ENCODE data around the gene CCDC141. TPM values are rescaled to one million over a fixed set of nuclear protein-coding genes. Genes with fewer than 3 reads are reported as not detected.

Gene CCDC141
- total RNA-seq, 4 donors from 2014 or later = 1.1 to 11.6 (median 5.0) TPM

GRCh38 chr2:178859730-178860129 is 190.2 kb downstream of the CCDC141 start:
- Histone ChIP-seq H3K27me3 (no peaks in the 10 kb centered on the region), H3K9me3 (no peaks in the 10 kb centered on the region), H3K4me1 (no peaks in the 10 kb centered on the region), H3K27ac (no peak overlapping the region), H3K4me3 (no peak overlapping the region), H3K36me3 (no peaks in the 10 kb centered on the region)
- no peak for TF ChIP-seq POLR2A (IDR thresholded peaks at IDR 0.05)
- TF ChIP-seq, protein P1, sequence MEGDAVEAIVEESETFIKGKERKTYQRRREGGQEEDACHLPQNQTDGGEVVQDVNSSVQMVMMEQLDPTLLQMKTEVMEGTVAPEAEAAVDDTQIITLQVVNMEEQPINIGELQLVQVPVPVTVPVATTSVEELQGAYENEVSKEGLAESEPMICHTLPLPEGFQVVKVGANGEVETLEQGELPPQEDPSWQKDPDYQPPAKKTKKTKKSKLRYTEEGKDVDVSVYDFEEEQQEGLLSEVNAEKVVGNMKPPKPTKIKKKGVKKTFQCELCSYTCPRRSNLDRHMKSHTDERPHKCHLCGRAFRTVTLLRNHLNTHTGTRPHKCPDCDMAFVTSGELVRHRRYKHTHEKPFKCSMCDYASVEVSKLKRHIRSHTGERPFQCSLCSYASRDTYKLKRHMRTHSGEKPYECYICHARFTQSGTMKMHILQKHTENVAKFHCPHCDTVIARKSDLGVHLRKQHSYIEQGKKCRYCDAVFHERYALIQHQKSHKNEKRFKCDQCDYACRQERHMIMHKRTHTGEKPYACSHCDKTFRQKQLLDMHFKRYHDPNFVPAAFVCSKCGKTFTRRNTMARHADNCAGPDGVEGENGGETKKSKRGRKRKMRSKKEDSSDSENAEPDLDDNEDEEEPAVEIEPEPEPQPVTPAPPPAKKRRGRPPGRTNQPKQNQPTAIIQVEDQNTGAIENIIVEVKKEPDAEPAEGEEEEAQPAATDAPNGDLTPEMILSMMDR (IDR thresholded peaks at IDR 0.05) = no peak
- no peak for DNase-seq

DNA sequence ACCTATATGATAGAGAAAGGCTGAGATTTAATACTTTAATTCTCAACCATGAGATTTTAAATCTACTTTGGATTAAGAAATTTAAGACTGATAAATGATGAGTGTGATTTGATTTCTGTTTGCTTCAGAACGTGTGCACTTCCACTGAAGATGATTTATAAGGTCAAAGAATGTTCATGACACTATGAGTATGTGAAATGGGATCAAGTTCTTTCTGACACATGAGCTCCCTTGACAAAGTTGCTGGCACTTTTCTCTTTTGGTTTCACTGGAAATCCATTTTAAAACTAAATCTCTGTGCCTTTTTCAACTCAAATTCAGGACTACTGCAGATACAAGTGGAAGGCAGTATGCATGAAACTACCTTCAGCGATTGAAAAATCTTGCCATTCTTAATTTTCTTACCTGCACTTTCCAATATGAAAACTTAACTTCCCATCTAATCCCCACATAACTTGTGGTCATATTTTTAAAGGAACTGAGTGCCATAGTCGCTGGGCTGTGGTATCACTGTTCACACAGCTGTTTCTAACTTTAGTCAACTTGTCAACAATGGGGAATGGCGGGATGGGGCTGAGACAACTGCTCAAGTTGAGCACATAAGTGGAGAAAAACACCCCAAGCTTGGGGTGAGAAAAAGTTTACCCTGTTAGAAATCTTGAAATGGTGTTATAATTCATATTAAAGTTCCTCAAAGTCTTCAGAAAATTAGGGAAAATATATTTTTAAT is 190.9 kb downstream of the CCDC141 start:
- TF ChIP-seq, protein P1 (IDR thresholded peaks at IDR 0.05) = no peak
- TF ChIP-seq POLR2A (IDR thresholded peaks at IDR 0.05) = no peak

DNA sequence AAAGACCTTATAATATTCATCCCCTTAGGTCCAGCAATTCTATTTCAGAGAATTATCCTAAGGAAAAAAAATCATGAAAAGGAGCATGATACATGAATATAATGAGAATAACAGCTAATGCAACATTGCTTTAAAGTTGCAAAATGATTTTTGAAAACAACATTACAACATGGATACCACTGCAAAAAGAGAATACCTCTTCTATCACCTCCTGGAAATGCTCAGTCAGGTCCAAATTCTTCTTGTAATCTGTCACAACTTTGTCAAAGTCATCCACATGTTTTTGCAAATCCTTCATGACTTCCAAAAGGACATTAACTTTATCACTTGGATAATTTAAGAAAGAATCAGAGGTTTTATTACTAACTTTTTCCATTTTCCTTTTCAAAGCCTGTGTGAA is 194.8 kb downstream of the CCDC141 start:
- Histone ChIP-seq H3K27me3 (no peaks in the 10 kb centered on the region), H3K4me3 (no peak overlapping the region), H3K36me3 (no peaks in the 10 kb centered on the region), H3K4me1 (no peaks in the 10 kb centered on the region), H3K27ac (no peak overlapping the region), H3K9me3 (no peaks in the 10 kb centered on the region)
- no peak for DNase-seq
- TF ChIP-seq POLR2A (IDR thresholded peaks at IDR 0.05) = no peak
- TF ChIP-seq, protein P1 (IDR thresholded peaks at IDR 0.05) = no peak

More for the DNA sequence above, 190.9 kb downstream of the CCDC141 start:
- no peaks in the 10 kb centered on the region for H3K27me3 ChIP-seq
- no peaks in the 10 kb centered on the region for H3K9me3 ChIP-seq
- H3K4me3 ChIP-seq = no peak overlapping the region
- H3K36me3 ChIP-seq = no peaks in the 10 kb centered on the region
- no peak for DNase-seq
- H3K27ac ChIP-seq = no peak overlapping the region
- H3K4me1 ChIP-seq = no peaks in the 10 kb centered on the region

DNA sequence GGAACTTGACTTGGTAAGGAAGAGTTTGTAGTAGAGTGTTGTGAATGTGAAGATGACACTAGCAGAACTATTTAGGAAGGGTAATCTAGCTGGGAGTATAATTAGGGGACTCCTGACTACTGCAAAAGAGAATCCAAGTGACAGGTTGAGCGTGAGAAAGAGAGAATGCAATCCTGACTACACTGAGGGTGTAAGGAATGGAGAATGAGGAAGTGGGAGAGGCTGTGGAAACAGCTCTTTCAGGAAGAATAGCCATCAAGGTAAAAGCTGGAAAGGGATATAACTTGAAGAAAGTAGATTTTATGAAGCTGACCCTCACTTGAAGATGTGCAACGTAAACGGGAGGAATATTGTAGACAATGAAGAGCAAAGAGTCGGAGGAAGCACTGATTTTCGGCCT is 201.6 kb downstream of the CCDC141 start:
- Histone ChIP-seq H3K9me3 (no peaks in the 10 kb centered on the region), H3K27me3 (no peaks in the 10 kb centered on the region), H3K4me1 (no peaks in the 10 kb centered on the region), H3K4me3 (no peak overlapping the region), H3K27ac (no peak overlapping the region), H3K36me3 (no peaks in the 10 kb centered on the region)
- no peak for DNase-seq
- TF ChIP-seq, protein P1 (IDR thresholded peaks at IDR 0.05) = no peak
- no peak for TF ChIP-seq POLR2A (IDR thresholded peaks at IDR 0.05)

GRCh38 chr2:178846458-178846802 is 203.5 kb downstream of the CCDC141 start:
- no peaks in the 10 kb centered on the region for H3K36me3 ChIP-seq
- H3K27me3 ChIP-seq = no peaks in the 10 kb centered on the region
- H3K4me1 ChIP-seq = no peaks in the 10 kb centered on the region
- H3K4me3 ChIP-seq = no peak overlapping the region
- no peaks in the 10 kb centered on the region for H3K9me3 ChIP-seq
- DNase-seq = no peak
- TF ChIP-seq, protein P1 (IDR thresholded peaks at IDR 0.05) = no peak
- no peak for TF ChIP-seq POLR2A (IDR thresholded peaks at IDR 0.05)
- H3K27ac ChIP-seq = no peak overlapping the region

Data from Peyer's patch (tissue), 4 donors.